ENCODE results near the gene PCNX3. TPM values are rescaled to one million over a fixed set of nuclear protein-coding genes. Genes with fewer than 3 reads are reported as not detected.

The PCNX3 gene
- total RNA-seq, 1 donor from 2014 or later, result 45.6 TPM

GRCh38 chr11:65586247-65586630 is 29.3 kb upstream of the PCNX3 start:
- DNase-seq (ENCODE audit: low read depth) (no peak), FAIRE-seq (no peak)
- Histone ChIP-seq H3K4me2 (ENCODE audit: low read length) (no peak overlapping the region), H3K27ac (ENCODE audit: low read depth, low read length) (no peak overlapping the region), H3K4me1 (ENCODE audit: insufficient read depth, low read length) (peaks cover 7% of the 10 kb centered on the region), H3K36me3 (ENCODE audit: insufficient read depth, low read length) (no peaks in the 10 kb centered on the region), H2AFZ (ENCODE audit: low read depth, low read length) (no peak overlapping the region), H3K9ac (ENCODE audit: low read length) (no peak overlapping the region), H4K20me1 (ENCODE audit: insufficient read depth, low read length) (peaks cover 37% of the 10 kb centered on the region), H3K4me3 (ENCODE audit: insufficient read depth, low read depth, low read length) (no peak overlapping the region), H3K27me3 (ENCODE audit: insufficient read depth, low read length) (peaks cover 5% of the 10 kb centered on the region), H3K79me2 (ENCODE audit: insufficient read depth, low read length) (no peaks in the 10 kb centered on the region), H3K9me3 (ENCODE audit: insufficient read depth, low read depth, low read length) (no peaks in the 10 kb centered on the region)
- Mint-ChIP-seq H3K4me3 (ENCODE audit: unreplicated experiment) (no peak overlapping the region), H3K36me3 (ENCODE audit: low read depth, unreplicated experiment) (peaks cover 11% of the 10 kb centered on the region), H3K27ac (ENCODE audit: unreplicated experiment) (peak overlapping the region; percentile 58), H3K27me3 (ENCODE audit: low read depth, unreplicated experiment) (peaks cover 46% of the 10 kb centered on the region), H3K9me3 (ENCODE audit: unreplicated experiment) (peaks cover 3% of the 10 kb centered on the region), H3K4me1 (ENCODE audit: low read depth, unreplicated experiment) (peaks cover 6% of the 10 kb centered on the region)
- TF ChIP-seq CTCF (IDR thresholded peaks at IDR 0.05; ENCODE audit: insufficient read depth, low read depth, low read length), result no peak

GRCh38 chr11:65586676-65587075 is 28.9 kb upstream of the PCNX3 start:
- peaks cover 5% of the 10 kb centered on the region for H3K27me3 ChIP-seq (ENCODE audit: insufficient read depth, low read length)
- peaks cover 10% of the 10 kb centered on the region for H3K36me3 Mint-ChIP-seq (ENCODE audit: low read depth, unreplicated experiment)
- FAIRE-seq (no peak), DNase-seq (ENCODE audit: low read depth) (no peak)
- no peaks in the 10 kb centered on the region for H3K9me3 ChIP-seq (ENCODE audit: insufficient read depth, low read depth, low read length)
- no peak overlapping the region for H3K4me3 Mint-ChIP-seq (ENCODE audit: unreplicated experiment)
- H4K20me1 ChIP-seq (ENCODE audit: insufficient read depth, low read length), result peaks cover 37% of the 10 kb centered on the region
- H3K27ac Mint-ChIP-seq (ENCODE audit: unreplicated experiment), result peak overlapping the region; percentile 58
- no peak overlapping the region for H2AFZ ChIP-seq (ENCODE audit: low read depth, low read length)
- H3K4me1 Mint-ChIP-seq (ENCODE audit: low read depth, unreplicated experiment), result peaks cover 6% of the 10 kb centered on the region
- H3K9ac ChIP-seq (ENCODE audit: low read length), result no peak overlapping the region
- TF ChIP-seq EZH2 (IDR thresholded peaks at IDR 0.05; ENCODE audit: insufficient read depth, low read length), result no peak
- no peak for TF ChIP-seq CTCF (IDR thresholded peaks at IDR 0.05; ENCODE audit: insufficient read depth, low read depth, low read length)
- H3K9me3 Mint-ChIP-seq (ENCODE audit: unreplicated experiment), result peaks cover 3% of the 10 kb centered on the region
- H3K27me3 Mint-ChIP-seq (ENCODE audit: low read depth, unreplicated experiment), result peaks cover 44% of the 10 kb centered on the region
- H3K79me2 ChIP-seq (ENCODE audit: insufficient read depth, low read length), result no peaks in the 10 kb centered on the region
- no peak overlapping the region for H3K27ac ChIP-seq (ENCODE audit: low read depth, low read length)
- H3K4me1 ChIP-seq (ENCODE audit: insufficient read depth, low read length), result peaks cover 8% of the 10 kb centered on the region
- H3K36me3 ChIP-seq (ENCODE audit: insufficient read depth, low read length), result no peaks in the 10 kb centered on the region
- H3K4me3 ChIP-seq (ENCODE audit: insufficient read depth, low read depth, low read length), result no peak overlapping the region
- H3K4me2 ChIP-seq (ENCODE audit: low read length), result no peak overlapping the region

GRCh38 chr11:65588199-65589054 is 27.1 kb upstream of the PCNX3 start:
- H3K9ac ChIP-seq (ENCODE audit: low read length), result no peak overlapping the region

More at GRCh38 chr11:65588199-65589054, 27.1 kb upstream of the PCNX3 start:
- Histone ChIP-seq H3K79me2 (ENCODE audit: insufficient read depth, low read length) (no peaks in the 10 kb centered on the region), H3K27me3 (ENCODE audit: insufficient read depth, low read length) (peaks cover 5% of the 10 kb centered on the region), H3K27ac (ENCODE audit: low read depth, low read length) (no peak overlapping the region), H2AFZ (ENCODE audit: low read depth, low read length) (no peak overlapping the region), H3K4me2 (ENCODE audit: low read length) (no peak overlapping the region), H4K20me1 (ENCODE audit: insufficient read depth, low read length) (peaks cover 32% of the 10 kb centered on the region), H3K4me1 (ENCODE audit: insufficient read depth, low read length) (peaks cover 11% of the 10 kb centered on the region), H3K4me3 (ENCODE audit: insufficient read depth, low read depth, low read length) (no peak overlapping the region), H3K9me3 (ENCODE audit: insufficient read depth, low read depth, low read length) (no peaks in the 10 kb centered on the region), H3K36me3 (ENCODE audit: insufficient read depth, low read length) (no peaks in the 10 kb centered on the region)
- TF ChIP-seq EZH2 (IDR thresholded peaks at IDR 0.05; ENCODE audit: insufficient read depth, low read length) (no peak), CTCF (IDR thresholded peaks at IDR 0.05; ENCODE audit: insufficient read depth, low read depth, low read length) (peak; percentile 20)
- peaks cover 28% of the 10 kb centered on the region for H3K27me3 Mint-ChIP-seq (ENCODE audit: low read depth, unreplicated experiment)
- H3K4me1 Mint-ChIP-seq (ENCODE audit: low read depth, unreplicated experiment), result peaks cover 6% of the 10 kb centered on the region
- no peak overlapping the region for H3K4me3 Mint-ChIP-seq (ENCODE audit: unreplicated experiment)
- DNase-seq (ENCODE audit: low read depth), result no peak
- no peak overlapping the region for H3K27ac Mint-ChIP-seq (ENCODE audit: unreplicated experiment)
- H3K36me3 Mint-ChIP-seq (ENCODE audit: low read depth, unreplicated experiment), result no peaks in the 10 kb centered on the region
- H3K9me3 Mint-ChIP-seq (ENCODE audit: unreplicated experiment), result peaks cover 3% of the 10 kb centered on the region
- FAIRE-seq, result no peak
